ENCODE measurements around the gene CASZ1. TPM values are rescaled to one million over a fixed set of nuclear protein-coding genes. Genes with fewer than 3 reads are reported as not detected.

CASZ1 gene
- total RNA-seq, 1 donor from 2014 or later, result 5.7 TPM

- DNase-seq (ENCODE audit: extremely low read depth, low read depth, low spot score), result no peak
Observed at GRCh38 chr1:10677491-10678391, 118.7 kb downstream of the CASZ1 start.

- no peak for DNase-seq (ENCODE audit: extremely low read depth, low read depth, low spot score)
Observed at GRCh38 chr1:10676963-10677362, 119.5 kb downstream of the CASZ1 start.

GRCh38 chr1:10675813-10676212 lies 120.6 kb downstream of the CASZ1 start:
- DNase-seq (ENCODE audit: extremely low read depth, low read depth, low spot score), result no peak

GRCh38 chr1:10674700-10675609 lies 121.5 kb downstream of the CASZ1 start:
- no peak for DNase-seq (ENCODE audit: extremely low read depth, low read depth, low spot score)

- DNase-seq (ENCODE audit: extremely low read depth, low read depth, low spot score), result no peak
Observed at GRCh38 chr1:10674222-10674621, 122.2 kb downstream of the CASZ1 start.

- DNase-seq (ENCODE audit: extremely low read depth, low read depth, low spot score), result no peak
Observed at GRCh38 chr1:10673109-10673711, 123.2 kb downstream of the CASZ1 start.

- DNase-seq (ENCODE audit: extremely low read depth, low read depth, low spot score), result no peak
Observed at GRCh38 chr1:10672343-10673050, 123.9 kb downstream of the CASZ1 start.

GRCh38 chr1:10671622-10672342 lies 124.7 kb downstream of the CASZ1 start:
- DNase-seq (ENCODE audit: extremely low read depth, low read depth, low spot score), result no peak

GRCh38 chr1:10671090-10671489 lies 125.4 kb downstream of the CASZ1 start:
- no peak for DNase-seq (ENCODE audit: extremely low read depth, low read depth, low spot score)

GRCh38 chr1:10670190-10670589 lies 126.3 kb downstream of the CASZ1 start:
- no peak for DNase-seq (ENCODE audit: extremely low read depth, low read depth, low spot score)

GRCh38 chr1:10669570-10669969 lies 126.9 kb downstream of the CASZ1 start:
- no peak for DNase-seq (ENCODE audit: extremely low read depth, low read depth, low spot score)

- DNase-seq (ENCODE audit: extremely low read depth, low read depth, low spot score), result no peak
Observed at GRCh38 chr1:10667861-10668761, 128.3 kb downstream of the CASZ1 start.

- no peak for DNase-seq (ENCODE audit: extremely low read depth, low read depth, low spot score)
Observed at GRCh38 chr1:10665930-10666850, 130.3 kb downstream of the CASZ1 start.

- no peak for DNase-seq (ENCODE audit: extremely low read depth, low read depth, low spot score)
Observed at GRCh38 chr1:10665226-10665625, 131.2 kb downstream of the CASZ1 start.

GRCh38 chr1:10664251-10664650 lies 132.2 kb downstream of the CASZ1 start:
- no peak for DNase-seq (ENCODE audit: extremely low read depth, low read depth, low spot score)

GRCh38 chr1:10663678-10664035 lies 132.8 kb downstream of the CASZ1 start:
- DNase-seq (ENCODE audit: extremely low read depth, low read depth, low spot score), result no peak

- no peak for DNase-seq (ENCODE audit: extremely low read depth, low read depth, low spot score)
Observed at GRCh38 chr1:10662824-10663677, 133.4 kb downstream of the CASZ1 start.
